HCT116 (cell line): ENCODE results near the gene MMD.

Source experiments
- ATF3 ChIP-seq: IDR thresholded peaks from 2 replicates; pipeline ENCODE4 v1.6.1; 2012
- CTCF ChIP-seq, 3 experiments: fragments of 200-600 bp in 1 of 3; sonication (generic) in 1 of 3; IDR thresholded peaks in 2 of 3; conservative IDR thresholded peaks in 1 of 3; 2 replicates each; pipeline ENCODE4 v1.5.1; 2012 to 2017; ENCODE audit warnings: low read depth in 2 of 3, low read length in 2 of 3, antibody characterized with exemption in 1 of 3, borderline replicate concordance in 1 of 3, control low read depth in 1 of 3, mild to moderate bottlenecking in 1 of 3, mixed read lengths in 1 of 3, mixed run types in 1 of 3, moderate library complexity in 1 of 3; ENCODE audit not compliant: insufficient read depth in 1 of 3
- POLR2A ChIP-seq: IDR thresholded peaks from 2 replicates; pipeline ENCODE4 v1.7.0; 2011; ENCODE audit warnings: borderline replicate concordance; ENCODE audit not compliant: insufficient read depth, insufficient read length; ENCODE audit errors: extremely low read depth
- POLR2AphosphoS5 ChIP-seq: IDR thresholded peaks from 2 replicates; pipeline ENCODE4 v1.6.1; 2011; ENCODE audit warnings: mild to moderate bottlenecking, low read depth, low read length, moderate library complexity
- RAD21 ChIP-seq: IDR thresholded peaks from 2 replicates; pipeline ENCODE4 v1.6.1; 2012; ENCODE audit warnings: low read depth, mild to moderate bottlenecking
- SIN3A ChIP-seq: IDR thresholded peaks from 2 replicates; pipeline ENCODE4 v1.6.1; 2012; ENCODE audit warnings: low read depth

GRCh38 chr17:55453839-55454557 lies 32.4 kb upstream of the MMD start:
- no peak for TF ChIP-seq CTCF (IDR thresholded peaks at IDR 0.05 in 2 of 3, conservative IDR thresholded peaks at IDR 0.05 in 1 of 3; ENCODE audit: borderline replicate concordance in 1 of 3, insufficient read depth in 1 of 3, low read depth in 2 of 3, low read length in 2 of 3)
- no peak for TF ChIP-seq POLR2AphosphoS5
- TF ChIP-seq RAD21, result no peak
- TF ChIP-seq SIN3A, result no peak
- no peak for TF ChIP-seq POLR2A
- TF ChIP-seq ATF3, result no peak
